Gastroesophageal sphincter (tissue), 4 donors: ENCODE measurements around the gene C6orf141. TPM values are rescaled to one million over a fixed set of nuclear protein-coding genes. Genes with fewer than 3 reads are reported as not detected.

ENCODE experiments used
- total RNA-seq, 4 donors: library from RNA; depleted of rRNA; stranded (reverse); fragments of >200 nt; gene quantifications; one replicate each; pipeline ENCODE4 v1.1.0, GENCODE V29; 2016

C6orf141 gene
- total RNA-seq, 4 donors from 2014 or later: 1.6 to 2.6 (median 2.1) TPM

Other genes starting within 250 kb of the C6orf141 start
- 10 to 100 TPM; 19.3 to 27.6 (median 23.6) TPM for gene MMUT, start 87.4 kb upstream of the C6orf141 start, total RNA-seq
- 1 to 10 TPM; 5.0 to 9.3 (median 5.6) TPM for gene CENPQ, start 87.3 kb upstream of the C6orf141 start, total RNA-seq
- not detected for gene GLYATL3, start 50.7 kb upstream of the C6orf141 start, total RNA-seq
- under 1 TPM in 3 of 4 donors, not detected in 1; 0.25 to 0.94 (median 0.27) TPM for gene RHAG, start 86.2 kb downstream of the C6orf141 start, total RNA-seq
- not detected for gene CRISP2, start 162.9 kb downstream of the C6orf141 start, total RNA-seq
- gene CRISP3, start 193.7 kb downstream of the C6orf141 start, total RNA-seq: 10 to 100 TPM in 1 of 4 donors, under 1 TPM in 1, not detected in 2; 0.12 to 35.3 TPM
- not detected for gene PGK2, start 236.6 kb downstream of the C6orf141 start, total RNA-seq